Mucosa of descending colon (tissue), 3 donors: Measurements from ENCODE around the gene LIPE. TPM values are rescaled to one million over a fixed set of nuclear protein-coding genes. Genes with fewer than 3 reads are reported as not detected.

Experiments used
- ATAC-seq: fragments of 200-7000 bp; cut with Tn5 transposase; one replicate; pipeline ENCODE4 v1.9.1; 2020; ENCODE audit warnings: mild to moderate bottlenecking, moderate library complexity
- DNase-seq, 3 donors: peaks; one replicate each; pipeline ENCODE4 v3.0.0-alpha.2; 2020
- H3K36me3 ChIP-seq: fragments of 200-600 bp; one replicate; pipeline ENCODE4 v1.8.0; 2021; ENCODE audit warnings: low read depth, mild to moderate bottlenecking
- H3K4me1 ChIP-seq: fragments of 200-600 bp; one replicate; pipeline ENCODE4 v1.8.0; 2021; ENCODE audit warnings: low read depth, mild to moderate bottlenecking
- H3K4me3 ChIP-seq: fragments of 200-600 bp; one replicate; pipeline ENCODE4 v1.8.0; 2021; ENCODE audit warnings: mild to moderate bottlenecking
- H3K9me3 ChIP-seq: fragments of 200-600 bp; one replicate; pipeline ENCODE4 v1.8.0; 2021; ENCODE audit warnings: mild to moderate bottlenecking
- CTCF ChIP-seq: fragments of 200-600 bp; IDR thresholded peaks from one replicate; pipeline ENCODE4 v1.8.0; 2022; ENCODE audit warnings: antibody characterized with exemption, mild to moderate bottlenecking
- intact Hi-C, 2 donors: fragments of 100-400 bp; cut with DNase I in 1 of 2; cut with micrococcal nuclease in 1 of 2; formaldehyde crosslinking; loops; one replicate each; pipeline versions ENCODE4 v1.11.0 to v1.11.1; 2022; cut with DNase I, micrococcal nuclease
- total RNA-seq, 3 donors: library from RNA; stranded (reverse); fragmentation: NEBNext Ultra II Directional in 2 of 3; extraction: Animal tissue kit (Norgen Biotek cat#: 25700) in 2 of 3; gene quantifications; one replicate each; pipeline versions ENCODE4 v1.2.1 to v1.2.4, GENCODE V29; 2021 to 2023
- donor health status: DM: no; HTN: no; CAD: no; lungs with moderate emphysema.
- donor health status: DM: no; HTN: no; CAD: no.
- donor health status: DM: no; HTN: yes; CAD: no.

The LIPE gene
- total RNA-seq, 3 donors from 2014 or later = 7.9 to 11.7 (median 10.0) TPM

DNA sequence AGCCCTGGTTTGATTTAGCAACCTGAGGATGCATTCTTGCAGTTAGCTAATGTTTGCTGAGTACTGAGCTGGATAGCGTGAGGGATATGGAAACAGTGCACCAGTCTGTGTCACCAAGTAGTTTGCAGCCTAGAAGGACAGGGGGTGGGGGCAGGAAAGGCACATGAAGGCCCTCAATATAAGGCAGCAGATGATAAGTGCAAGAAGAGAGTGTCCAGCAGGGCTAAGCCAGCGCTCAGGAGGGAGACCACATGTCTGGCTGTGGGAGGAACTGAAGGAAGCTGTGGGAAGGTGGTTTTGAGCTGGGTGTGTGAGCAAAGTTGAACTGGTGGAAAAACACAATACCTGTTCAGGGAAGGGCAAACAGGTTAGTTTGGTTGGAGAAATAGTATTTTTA, 13.9 kb upstream of the LIPE start:
- TF ChIP-seq CTCF = no peak
- H3K4me3 ChIP-seq = no peak overlapping the region
- H3K4me1 ChIP-seq = peaks cover 12% of the 10 kb centered on the region
- H3K36me3 ChIP-seq = no peaks in the 10 kb centered on the region
- H3K9me3 ChIP-seq = no peaks in the 10 kb centered on the region
- ATAC-seq = peak; percentile 39
- no peak for DNase-seq
- intact Hi-C loops = loop anchor here in 1 of 2 donors (10.0 kb wide), 1 partner anchor 94 kb away; no protein-coding TSS in a partner anchor

GRCh38 chr19:42440357-42441048, 13.3 kb upstream of the LIPE start:
- intact Hi-C loops = loop anchor here in 1 of 2 donors (10.0 kb wide), 1 partner anchor 94 kb away; no protein-coding TSS in a partner anchor
- TF ChIP-seq CTCF = peak; percentile 86
- ATAC-seq (peak; percentile 76), DNase-seq (peak; percentile 81 to 89 (median 88))
- peaks cover 12% of the 10 kb centered on the region for H3K4me1 ChIP-seq
- no peak overlapping the region for H3K4me3 ChIP-seq
- no peaks in the 10 kb centered on the region for H3K9me3 ChIP-seq
- H3K36me3 ChIP-seq = no peaks in the 10 kb centered on the region

- ATAC-seq (no peak), DNase-seq (no peak)
- peaks cover 10% of the 10 kb centered on the region for H3K4me1 ChIP-seq
- no peak overlapping the region for H3K4me3 ChIP-seq
- H3K36me3 ChIP-seq = no peaks in the 10 kb centered on the region
- intact Hi-C loops = no loop called here
- no peaks in the 10 kb centered on the region for H3K9me3 ChIP-seq
- TF ChIP-seq CTCF = no peak
Measured at GRCh38 chr19:42436006-42436405, 8.8 kb upstream of the LIPE start.

DNA sequence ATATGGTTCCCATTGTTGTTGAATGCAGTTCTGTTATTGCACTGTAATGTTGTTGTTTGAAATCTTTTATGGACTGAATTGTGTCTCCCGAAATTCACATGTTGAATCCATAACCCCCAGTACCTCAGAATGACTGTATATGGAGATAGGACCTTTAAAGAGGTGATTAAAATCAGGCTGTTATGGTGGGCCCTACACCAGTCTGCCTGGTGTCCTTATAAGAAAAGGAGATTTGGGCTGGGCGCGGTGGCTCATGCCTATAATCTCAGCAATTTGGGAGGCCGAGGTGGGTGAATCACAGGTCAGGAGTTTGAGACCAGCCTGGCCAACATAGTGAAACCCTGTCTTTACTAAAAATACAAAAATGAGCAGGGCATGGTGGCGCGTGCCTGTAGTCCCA, 8.1 kb upstream of the LIPE start:
- Histone ChIP-seq H3K36me3 (no peaks in the 10 kb centered on the region), H3K9me3 (no peaks in the 10 kb centered on the region), H3K4me3 (no peak overlapping the region), H3K4me1 (peaks cover 10% of the 10 kb centered on the region)
- ATAC-seq (no peak), DNase-seq (no peak)
- intact Hi-C loops = no loop called here
- no peak for TF ChIP-seq CTCF

- peak; percentile 81 to 97 (median 90) for DNase-seq
- no peak overlapping the region for H3K4me3 ChIP-seq
- H3K9me3 ChIP-seq = no peaks in the 10 kb centered on the region
- peak; percentile 98 for ATAC-seq
- intact Hi-C loops = no loop called here
- no peaks in the 10 kb centered on the region for H3K36me3 ChIP-seq
- TF ChIP-seq CTCF = peak; percentile 84
- peaks cover 10% of the 10 kb centered on the region for H3K4me1 ChIP-seq
Measured at GRCh38 chr19:42433503-42434260, 6.5 kb upstream of the LIPE start.
